Right atrium auricular region (tissue), 2 donors: ENCODE measurements around the gene TOX2. TPM values are rescaled to one million over a fixed set of nuclear protein-coding genes. Genes with fewer than 3 reads are reported as not detected.
A peak's percentile ranks its signal among the peaks of the same experiment; 100 is the strongest.

Experiments used
- DNase-seq: peaks from one replicate; pipeline ENCODE4 v3.0.0-alpha.2; 2019; ENCODE audit warnings: low spot score
- H3K27ac ChIP-seq, 2 donors: fragments of 200-600 bp; sonication (generic); 1 replicate in 1 of 2; 2 replicates in 1 of 2; pipeline ENCODE4 v1.5.1; 2016 to 2019
- H3K27me3 ChIP-seq, 2 donors: fragments of 200-600 bp; sonication (generic); one replicate each; pipeline versions ENCODE4 v1.5.1 to v1.6.0; 2017 to 2019
- H3K36me3 ChIP-seq: fragments of 200-600 bp; sonication (generic); one replicate; pipeline ENCODE4 v1.5.1; 2016
- H3K4me1 ChIP-seq, 2 donors: fragments of 200-600 bp; sonication (generic); one replicate each; pipeline versions ENCODE4 v1.5.1 to v1.6.0; 2017 to 2019
- H3K4me3 ChIP-seq, 2 donors: fragments of 200-600 bp; sonication (generic); 1 replicate in 1 of 2; 2 replicates in 1 of 2; pipeline ENCODE4 v1.5.1; 2017 to 2019; ENCODE audit warnings: mild to moderate bottlenecking in 1 of 2, moderate library complexity in 1 of 2
- H3K9me3 ChIP-seq, 2 donors: fragments of 200-600 bp; sonication (generic); one replicate each; pipeline ENCODE4 v1.5.1; 2019
- total RNA-seq, 2 donors: library from RNA; depleted of rRNA; stranded (reverse); fragments of >200 nt; gene quantifications; one replicate each; pipeline ENCODE4 v1.1.0, GENCODE V29; 2016
- TF ChIP-seq, protein P1 (sequence below), 2 donors: fragments of 200-600 bp; sonication (generic); IDR thresholded peaks; one replicate each; pipeline ENCODE4 v1.5.1; 2019; ENCODE audit warnings: antibody characterized with exemption in 2 of 2

Gene TOX2
- total RNA-seq, 2 donors from 2014 or later = 0.30 to 0.63 TPM

DNA sequence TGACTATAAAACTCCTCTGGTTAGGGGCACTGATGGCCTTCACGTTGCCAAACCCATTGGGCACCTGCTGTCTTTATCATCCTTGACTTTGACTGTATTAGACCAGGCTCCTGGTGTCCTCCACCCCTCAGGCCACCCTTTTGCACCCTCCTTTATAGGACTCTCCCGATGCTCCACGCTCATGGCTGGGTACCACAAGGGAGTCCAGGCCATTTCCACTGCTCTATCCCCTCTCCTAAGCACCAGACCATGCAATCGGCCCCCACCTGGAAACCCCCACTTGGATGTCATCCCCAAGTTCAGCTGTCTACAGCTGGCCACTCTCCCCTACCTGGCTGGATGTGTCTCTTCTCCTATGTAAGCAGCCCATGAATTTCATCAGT, 115.2 kb downstream of the TOX2 start:
- H3K9me3 ChIP-seq = no peaks in the 10 kb centered on the region
- H3K4me1 ChIP-seq = no peaks in the 10 kb centered on the region
- H3K27me3 ChIP-seq = no peaks in the 10 kb centered on the region
- H3K27ac ChIP-seq = no peak overlapping the region
- no peak overlapping the region for H3K4me3 ChIP-seq
- no peaks in the 10 kb centered on the region for H3K36me3 ChIP-seq
- TF ChIP-seq, protein P1, sequence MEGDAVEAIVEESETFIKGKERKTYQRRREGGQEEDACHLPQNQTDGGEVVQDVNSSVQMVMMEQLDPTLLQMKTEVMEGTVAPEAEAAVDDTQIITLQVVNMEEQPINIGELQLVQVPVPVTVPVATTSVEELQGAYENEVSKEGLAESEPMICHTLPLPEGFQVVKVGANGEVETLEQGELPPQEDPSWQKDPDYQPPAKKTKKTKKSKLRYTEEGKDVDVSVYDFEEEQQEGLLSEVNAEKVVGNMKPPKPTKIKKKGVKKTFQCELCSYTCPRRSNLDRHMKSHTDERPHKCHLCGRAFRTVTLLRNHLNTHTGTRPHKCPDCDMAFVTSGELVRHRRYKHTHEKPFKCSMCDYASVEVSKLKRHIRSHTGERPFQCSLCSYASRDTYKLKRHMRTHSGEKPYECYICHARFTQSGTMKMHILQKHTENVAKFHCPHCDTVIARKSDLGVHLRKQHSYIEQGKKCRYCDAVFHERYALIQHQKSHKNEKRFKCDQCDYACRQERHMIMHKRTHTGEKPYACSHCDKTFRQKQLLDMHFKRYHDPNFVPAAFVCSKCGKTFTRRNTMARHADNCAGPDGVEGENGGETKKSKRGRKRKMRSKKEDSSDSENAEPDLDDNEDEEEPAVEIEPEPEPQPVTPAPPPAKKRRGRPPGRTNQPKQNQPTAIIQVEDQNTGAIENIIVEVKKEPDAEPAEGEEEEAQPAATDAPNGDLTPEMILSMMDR (IDR thresholded peaks at IDR 0.05) = no peak
- peak; percentile 43 for DNase-seq

DNA sequence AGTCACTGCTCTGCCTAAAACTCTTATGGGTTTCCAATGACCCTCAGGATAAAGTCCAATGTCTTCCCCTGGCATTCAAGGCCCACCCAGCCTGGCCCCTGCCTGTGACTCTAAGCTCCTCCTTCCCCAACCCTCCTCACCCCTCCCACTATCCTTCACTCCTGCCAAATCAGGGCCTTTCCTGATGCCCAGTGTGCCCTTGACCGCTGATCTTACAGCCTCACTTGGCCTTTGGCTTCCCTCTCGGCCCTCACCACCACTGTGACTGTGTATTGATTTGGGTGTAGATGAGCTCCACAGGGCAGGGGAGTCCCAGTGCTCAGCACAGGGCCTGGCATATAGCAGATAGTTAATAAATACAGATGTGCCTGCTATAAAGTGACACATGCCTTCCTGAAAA, 115.7 kb downstream of the TOX2 start:
- Histone ChIP-seq H3K27me3 (no peaks in the 10 kb centered on the region), H3K9me3 (no peaks in the 10 kb centered on the region), H3K27ac (no peak overlapping the region), H3K36me3 (no peaks in the 10 kb centered on the region), H3K4me1 (no peaks in the 10 kb centered on the region), H3K4me3 (no peak overlapping the region)
- TF ChIP-seq, protein P1 (IDR thresholded peaks at IDR 0.05) = no peak
- DNase-seq = no peak

DNA sequence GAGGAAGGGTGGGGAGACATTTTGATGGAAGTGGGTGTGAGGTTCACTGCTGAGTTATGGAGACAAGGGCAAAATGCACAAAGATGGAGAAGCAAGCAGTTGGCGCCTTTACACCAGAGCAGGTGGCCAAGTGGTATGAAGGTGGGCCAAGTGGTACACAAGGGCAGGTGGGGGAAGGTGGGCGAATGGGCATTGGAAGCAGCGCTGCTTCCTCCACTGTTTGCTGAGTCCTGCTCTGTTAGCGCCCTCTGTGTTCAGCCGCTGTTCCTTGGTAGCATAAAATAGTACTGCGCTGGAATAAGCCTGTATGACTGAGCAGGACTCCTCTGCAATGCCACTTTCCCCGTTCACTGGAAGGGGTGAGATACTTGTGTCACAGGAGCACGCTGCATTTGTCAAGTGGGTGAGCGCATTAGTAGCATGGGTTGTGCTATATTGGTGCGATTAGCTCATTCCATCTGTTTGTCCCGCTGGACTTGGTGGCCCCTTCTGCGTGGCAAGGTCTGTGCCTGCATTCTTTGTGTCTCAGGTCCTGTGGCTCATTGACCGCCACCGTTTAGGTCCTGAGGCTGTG, 116.4 kb downstream of the TOX2 start:
- no peak overlapping the region for H3K4me3 ChIP-seq
- H3K27me3 ChIP-seq = no peaks in the 10 kb centered on the region
- no peaks in the 10 kb centered on the region for H3K4me1 ChIP-seq
- peak; percentile 16 for DNase-seq
- no peak overlapping the region for H3K27ac ChIP-seq
- H3K9me3 ChIP-seq = no peaks in the 10 kb centered on the region
- no peaks in the 10 kb centered on the region for H3K36me3 ChIP-seq
- TF ChIP-seq, protein P1 (IDR thresholded peaks at IDR 0.05) = no peak

DNA sequence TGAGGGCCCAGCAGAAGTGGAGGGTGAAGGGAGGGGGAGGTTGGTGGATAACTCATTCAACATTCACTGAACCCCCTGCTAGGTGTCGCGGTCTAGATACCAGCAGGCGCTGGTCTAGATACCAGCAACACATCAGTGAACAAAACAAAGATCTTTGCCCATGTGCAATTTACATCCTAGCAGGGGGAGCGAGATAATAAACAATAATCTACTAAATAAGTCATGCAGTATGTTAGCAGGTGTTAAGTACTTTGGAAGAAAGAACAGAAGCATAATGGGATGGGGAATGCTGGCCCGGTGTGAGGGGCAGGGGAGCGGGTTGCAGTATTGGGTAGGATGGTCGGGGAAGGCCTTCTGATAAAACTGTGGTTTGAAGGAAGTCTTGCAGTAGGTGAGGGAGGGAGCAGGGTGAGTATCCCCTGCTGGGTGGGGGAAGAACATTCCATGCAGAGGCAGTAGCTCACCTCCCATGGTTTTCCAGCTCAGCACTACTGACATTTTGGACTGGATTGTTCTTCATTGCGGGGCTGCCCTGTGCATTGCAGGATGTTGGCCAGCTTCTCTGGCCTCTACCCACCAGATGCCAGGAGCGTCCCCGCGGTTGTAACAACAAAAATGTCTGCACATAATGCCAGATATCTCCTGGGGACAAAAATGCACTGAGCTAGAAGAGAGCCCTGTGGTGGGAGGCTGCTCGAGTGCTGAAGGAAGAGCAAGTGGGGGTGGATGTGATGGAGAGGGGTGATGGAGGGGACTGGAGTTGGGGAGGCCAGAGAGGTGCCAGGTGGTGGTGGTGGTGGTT, 117.3 kb downstream of the TOX2 start:
- H3K27me3 ChIP-seq = no peaks in the 10 kb centered on the region
- no peaks in the 10 kb centered on the region for H3K9me3 ChIP-seq
- DNase-seq = peak; percentile 23
- H3K4me3 ChIP-seq = no peak overlapping the region
- H3K4me1 ChIP-seq = no peaks in the 10 kb centered on the region
- H3K36me3 ChIP-seq = no peaks in the 10 kb centered on the region
- TF ChIP-seq, protein P1 (IDR thresholded peaks at IDR 0.05) = no peak
- H3K27ac ChIP-seq = no peak overlapping the region

DNA sequence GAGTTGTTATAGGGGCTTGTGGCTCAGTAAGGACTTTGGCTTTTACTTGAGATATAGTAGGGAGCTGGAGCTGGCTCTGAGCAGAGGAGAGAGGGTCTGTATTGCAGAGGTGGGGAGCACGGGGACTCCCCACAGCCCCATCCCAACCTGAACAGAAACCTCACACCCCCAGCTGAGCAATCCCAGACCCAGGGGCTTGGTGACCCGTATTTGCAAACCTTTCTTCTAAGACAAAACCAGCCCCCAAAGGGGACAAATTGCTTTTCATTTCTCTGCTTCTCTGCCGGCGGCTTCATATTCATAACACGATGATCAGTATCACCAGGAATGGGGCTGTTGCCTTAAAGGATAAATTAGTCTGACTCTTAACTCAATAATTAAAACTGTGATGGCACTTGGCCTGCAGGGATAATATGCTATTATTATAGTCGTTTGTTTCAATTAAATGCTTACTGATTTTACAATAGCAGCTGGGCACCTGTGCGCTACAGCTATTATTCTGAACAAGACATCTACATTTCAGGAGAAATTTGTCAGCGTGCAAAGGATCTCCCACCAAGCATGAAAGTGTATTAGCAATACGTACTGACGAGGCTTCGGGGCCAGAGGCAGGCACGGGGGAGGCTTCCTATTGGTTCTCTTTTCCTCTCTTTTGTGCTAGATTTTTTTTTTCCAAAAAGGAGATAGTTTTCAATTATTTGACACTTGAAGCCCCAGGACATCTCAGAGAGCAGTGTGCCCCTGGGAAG, 118.1 kb downstream of the TOX2 start:
- Histone ChIP-seq H3K27me3 (no peaks in the 10 kb centered on the region), H3K27ac (no peak overlapping the region), H3K36me3 (no peaks in the 10 kb centered on the region), H3K4me1 (no peaks in the 10 kb centered on the region), H3K4me3 (no peak overlapping the region), H3K9me3 (no peaks in the 10 kb centered on the region)
- peak; percentile 38 for DNase-seq
- TF ChIP-seq, protein P1 (IDR thresholded peaks at IDR 0.05) = no peak
